ENCODE data around the gene INSYN2A.

- TF ChIP-seq, protein P1, sequence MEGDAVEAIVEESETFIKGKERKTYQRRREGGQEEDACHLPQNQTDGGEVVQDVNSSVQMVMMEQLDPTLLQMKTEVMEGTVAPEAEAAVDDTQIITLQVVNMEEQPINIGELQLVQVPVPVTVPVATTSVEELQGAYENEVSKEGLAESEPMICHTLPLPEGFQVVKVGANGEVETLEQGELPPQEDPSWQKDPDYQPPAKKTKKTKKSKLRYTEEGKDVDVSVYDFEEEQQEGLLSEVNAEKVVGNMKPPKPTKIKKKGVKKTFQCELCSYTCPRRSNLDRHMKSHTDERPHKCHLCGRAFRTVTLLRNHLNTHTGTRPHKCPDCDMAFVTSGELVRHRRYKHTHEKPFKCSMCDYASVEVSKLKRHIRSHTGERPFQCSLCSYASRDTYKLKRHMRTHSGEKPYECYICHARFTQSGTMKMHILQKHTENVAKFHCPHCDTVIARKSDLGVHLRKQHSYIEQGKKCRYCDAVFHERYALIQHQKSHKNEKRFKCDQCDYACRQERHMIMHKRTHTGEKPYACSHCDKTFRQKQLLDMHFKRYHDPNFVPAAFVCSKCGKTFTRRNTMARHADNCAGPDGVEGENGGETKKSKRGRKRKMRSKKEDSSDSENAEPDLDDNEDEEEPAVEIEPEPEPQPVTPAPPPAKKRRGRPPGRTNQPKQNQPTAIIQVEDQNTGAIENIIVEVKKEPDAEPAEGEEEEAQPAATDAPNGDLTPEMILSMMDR (IDR thresholded peaks at IDR 0.05; ENCODE audit: extremely low read depth in 1 of 2, insufficient read depth in 1 of 2, low read depth in 1 of 2, low read length in 2 of 2): no peak
- no peak for TF ChIP-seq POLR2AphosphoS5 (IDR thresholded peaks at IDR 0.05; ENCODE audit: insufficient read depth, low read depth, low read length)
- no peak for TF ChIP-seq POLR2A (IDR thresholded peaks at IDR 0.05; ENCODE audit: low read depth, low read length)
- TF ChIP-seq GATA2 (IDR thresholded peaks at IDR 0.05; ENCODE audit: insufficient read depth, insufficient read length, low read depth, low read length): no peak
- no peak for TF ChIP-seq MYC (IDR thresholded peaks at IDR 0.05; ENCODE audit: low read depth, low read length)
- TF ChIP-seq, protein P2, sequence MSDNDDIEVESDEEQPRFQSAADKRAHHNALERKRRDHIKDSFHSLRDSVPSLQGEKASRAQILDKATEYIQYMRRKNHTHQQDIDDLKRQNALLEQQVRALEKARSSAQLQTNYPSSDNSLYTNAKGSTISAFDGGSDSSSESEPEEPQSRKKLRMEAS (IDR thresholded peaks at IDR 0.05; ENCODE audit: insufficient read depth, insufficient read length): no peak
Measured at GRCh38 chr10:127227663-127228062, 31.3 kb upstream of the INSYN2A start.
